ENCODE results near the gene CFAP46. TPM values are rescaled to one million over a fixed set of nuclear protein-coding genes. Genes with fewer than 3 reads are reported as not detected.

Gene CFAP46
- total RNA-seq, 1 experiment from 2014 or later = 1.6 TPM

DNA sequence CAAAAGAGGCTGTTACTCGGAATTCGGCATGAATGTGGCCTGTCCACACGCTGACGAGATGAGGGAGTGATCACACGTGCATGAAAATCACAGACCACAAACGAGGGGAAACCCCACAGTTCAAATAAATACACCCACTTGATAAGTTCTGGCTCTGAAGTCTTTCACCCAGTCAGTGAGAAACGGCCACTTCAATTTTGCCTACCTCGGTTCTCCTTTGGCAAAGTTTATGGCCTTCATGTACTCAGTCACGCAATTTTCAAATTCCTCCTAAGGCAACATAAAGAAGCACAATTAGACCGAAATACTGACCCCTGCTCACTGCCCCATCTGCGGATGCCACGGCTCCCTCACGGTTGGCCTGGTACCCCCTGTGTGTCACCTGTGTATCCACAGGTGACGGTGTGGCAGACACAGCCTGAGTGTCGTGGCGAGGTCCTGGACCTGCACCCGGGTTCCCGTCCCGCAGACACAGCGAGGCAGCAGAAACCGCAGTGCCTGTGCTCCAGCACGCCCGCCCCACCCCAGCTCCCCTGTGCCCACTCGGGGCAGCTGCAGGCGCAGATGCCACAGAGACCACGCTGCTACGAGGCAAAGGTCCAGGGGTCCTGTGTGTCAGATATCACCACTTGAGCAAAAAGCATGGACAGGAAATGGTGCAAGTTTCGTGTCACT, 1.4 kb downstream of the CFAP46 start:
- H3K27me3 ChIP-seq (ENCODE audit: control insufficient read depth, insufficient read depth, low read length) = no peaks in the 10 kb centered on the region; the same call in 1 of the 2 replicates
- CTCF ChIA-PET = no interaction called here
- no peak for TF ChIP-seq SIN3A (IDR thresholded peaks at IDR 0.05; ENCODE audit: borderline replicate concordance, insufficient read depth, low read depth, low read length)
- TF ChIP-seq, protein P1, sequence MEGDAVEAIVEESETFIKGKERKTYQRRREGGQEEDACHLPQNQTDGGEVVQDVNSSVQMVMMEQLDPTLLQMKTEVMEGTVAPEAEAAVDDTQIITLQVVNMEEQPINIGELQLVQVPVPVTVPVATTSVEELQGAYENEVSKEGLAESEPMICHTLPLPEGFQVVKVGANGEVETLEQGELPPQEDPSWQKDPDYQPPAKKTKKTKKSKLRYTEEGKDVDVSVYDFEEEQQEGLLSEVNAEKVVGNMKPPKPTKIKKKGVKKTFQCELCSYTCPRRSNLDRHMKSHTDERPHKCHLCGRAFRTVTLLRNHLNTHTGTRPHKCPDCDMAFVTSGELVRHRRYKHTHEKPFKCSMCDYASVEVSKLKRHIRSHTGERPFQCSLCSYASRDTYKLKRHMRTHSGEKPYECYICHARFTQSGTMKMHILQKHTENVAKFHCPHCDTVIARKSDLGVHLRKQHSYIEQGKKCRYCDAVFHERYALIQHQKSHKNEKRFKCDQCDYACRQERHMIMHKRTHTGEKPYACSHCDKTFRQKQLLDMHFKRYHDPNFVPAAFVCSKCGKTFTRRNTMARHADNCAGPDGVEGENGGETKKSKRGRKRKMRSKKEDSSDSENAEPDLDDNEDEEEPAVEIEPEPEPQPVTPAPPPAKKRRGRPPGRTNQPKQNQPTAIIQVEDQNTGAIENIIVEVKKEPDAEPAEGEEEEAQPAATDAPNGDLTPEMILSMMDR (IDR thresholded peaks at IDR 0.05) = no peak
- TF ChIP-seq TCF7L2 (IDR thresholded peaks at IDR 0.05; ENCODE audit: low read depth, low read length) = no peak
- TF ChIP-seq REST (IDR thresholded peaks at IDR 0.05; ENCODE audit: insufficient read depth in 1 of 2, low read depth in 2 of 2, low read length in 1 of 2) = no peak
- TF ChIP-seq POLR2AphosphoS5 (IDR thresholded peaks at IDR 0.05; ENCODE audit: low read depth, low read length) = no peak
- in situ Hi-C loops (cut with HindIII; ENCODE audit: low pct_unique_long_range_greater_than_20kb, low sequenced_read_pairs) (no loop called here), intact Hi-C loops (cut with micrococcal nuclease; ENCODE audit: unreplicated experiment) (loop anchor here (2.0 to 10.0 kb wide), 2 partner anchors 154 to 184 kb away; no protein-coding TSS in a partner anchor)
- peaks cover 3% of the 10 kb centered on the region; the same call in 1 of the 2 replicates for H3K4me1 ChIP-seq (ENCODE audit: control insufficient read depth, insufficient read depth, low read length)
- H3K4me3 ChIP-seq (ENCODE audit: low read depth in 2 of 2, low read length in 2 of 2) = no peak overlapping the region
- DNase-seq (ENCODE audit: low read depth, low spot score) (no peak), ATAC-seq (no peak)
- no peak overlapping the region for H3K27ac ChIP-seq (ENCODE audit: low read length)
- no peaks in the 10 kb centered on the region for H3K9me3 ChIP-seq (ENCODE audit: control insufficient read depth, insufficient read depth, low read depth, low read length)
- no TSS peak for BruUV-seq (replicated peaks)
- H3K36me3 ChIP-seq (ENCODE audit: control insufficient read depth, insufficient read depth, low read length) = no peaks in the 10 kb centered on the region
- POLR2A ChIA-PET = no interaction called here

GRCh38 chr10:132939957-132940790, 2.2 kb downstream of the CFAP46 start:
- CTCF ChIA-PET = interaction anchor here (0.7 to 0.8 kb wide), 4 partner anchors 30 to 480 kb away, joined by 3 to 6 read pairs (median 4); no protein-coding TSS in a partner anchor
- TF ChIP-seq, protein P1 (IDR thresholded peaks at IDR 0.05) = peak; percentile 100
- no peak for TF ChIP-seq SIN3A (IDR thresholded peaks at IDR 0.05; ENCODE audit: borderline replicate concordance, insufficient read depth, low read depth, low read length)
- intact Hi-C loops (cut with micrococcal nuclease; ENCODE audit: unreplicated experiment) (loop anchor here (2.0 to 10.0 kb wide), 2 partner anchors 155 to 185 kb away; no protein-coding TSS in a partner anchor), in situ Hi-C loops (cut with HindIII; ENCODE audit: low pct_unique_long_range_greater_than_20kb, low sequenced_read_pairs) (no loop called here)
- peak; percentile 67 for ATAC-seq
- H3K4me3 ChIP-seq (ENCODE audit: low read depth in 2 of 2, low read length in 2 of 2) = no peak overlapping the region
- no peak overlapping the region for H3K27ac ChIP-seq (ENCODE audit: low read length)
- BruUV-seq (replicated peaks) = no TSS peak
- no peaks in the 10 kb centered on the region for H3K36me3 ChIP-seq (ENCODE audit: control insufficient read depth, insufficient read depth, low read length)
- H3K4me1 ChIP-seq (ENCODE audit: control insufficient read depth, insufficient read depth, low read length) = peaks cover 3% of the 10 kb centered on the region; the same call in 1 of the 2 replicates
- POLR2A ChIA-PET = interaction anchor here (0.7 kb wide), 1 partner anchor 20 kb away, joined by 4 read pairs; no protein-coding TSS in a partner anchor
- DNase-seq (ENCODE audit: low read depth, low spot score) = peak; percentile 27
- no peaks in the 10 kb centered on the region for H3K9me3 ChIP-seq (ENCODE audit: control insufficient read depth, insufficient read depth, low read depth, low read length)
- no peaks in the 10 kb centered on the region; the same call in 1 of the 2 replicates for H3K27me3 ChIP-seq (ENCODE audit: control insufficient read depth, insufficient read depth, low read length)

All from Panc1 (cell line).